T-helper 17 cell (primary cell): ENCODE measurements around the gene CABP2. TPM values are rescaled to one million over a fixed set of nuclear protein-coding genes. Genes with fewer than 3 reads are reported as not detected.

Experiments
- ATAC-seq: fragments of 150-1000 bp; cut with Tn5 transposase; 2 replicates; pipeline ENCODE4 v1.10.0; 2021; ENCODE audit warnings: mild to moderate bottlenecking, moderate library complexity
- DNase-seq, 3 donors: peaks; one replicate each; pipeline versions ENCODE4 v3.0.0 to v3.0.0-alpha.2; 2020 to 2021
- H3K9me3 ChIP-seq: one replicate; pipeline ENCODE4 v1.7.0; 2013; ENCODE audit warnings: low read length, mild to moderate bottlenecking; ENCODE audit not compliant: control insufficient read depth, poor library complexity, severe bottlenecking
- H3K27ac Mint-ChIP-seq: one replicate; pipeline ENCODE4 v1.8.0; 2022; ENCODE audit warnings: mild to moderate bottlenecking, moderate library complexity, mixed read lengths
- H3K27me3 Mint-ChIP-seq: one replicate; pipeline ENCODE4 v1.8.0; 2022; ENCODE audit warnings: mixed read lengths
- H3K36me3 Mint-ChIP-seq: one replicate; pipeline ENCODE4 v1.8.0; 2022; ENCODE audit warnings: low read depth, mixed read lengths
- H3K4me1 Mint-ChIP-seq: one replicate; pipeline ENCODE4 v1.8.0; 2022; ENCODE audit warnings: mild to moderate bottlenecking, mixed read lengths
- H3K4me3 Mint-ChIP-seq: one replicate; pipeline ENCODE4 v1.8.0; 2022; ENCODE audit warnings: mild to moderate bottlenecking, moderate library complexity, mixed read lengths
- total RNA-seq, 4 donors: library from RNA in 2 of 4; stranded (reverse) in 2 of 4; gene quantifications; one replicate each; pipeline ENCODE4 v1.2.3 and lab custom pipeline; 2022 to 2026

The CABP2 gene
- total RNA-seq, 2 donors from 2014 or later, result not detected

- ATAC-seq, result no peak
- Mint-ChIP-seq H3K27ac (no peak overlapping the region), H3K27me3 (peaks cover 9% of the 10 kb centered on the region), H3K4me3 (no peak overlapping the region), H3K4me1 (no peaks in the 10 kb centered on the region), H3K36me3 (no peaks in the 10 kb centered on the region)
- no peak for DNase-seq
- no peaks in the 10 kb centered on the region for H3K9me3 ChIP-seq
Measured at GRCh38 chr11:67530282-67530592, 7.0 kb upstream of the CABP2 start.

DNA sequence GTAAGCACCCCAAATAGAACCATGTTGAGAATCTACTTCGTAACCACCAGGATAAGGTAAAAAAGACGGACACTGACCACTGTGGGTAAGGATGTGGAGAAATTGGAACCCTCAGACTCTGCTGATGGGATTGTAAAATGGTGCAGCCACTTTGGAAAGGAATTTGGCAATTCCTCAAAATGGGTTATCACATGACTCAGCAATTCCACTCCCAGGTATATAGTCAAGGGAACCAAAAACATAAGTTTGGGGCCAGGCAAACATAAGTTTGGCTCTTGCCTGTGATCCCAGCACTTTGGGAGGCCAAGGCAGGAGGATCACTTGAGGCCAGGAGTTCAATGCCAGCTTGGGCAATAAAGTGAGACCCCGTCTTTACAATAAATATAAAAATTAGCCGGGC lies 5.1 kb upstream of the CABP2 start:
- H3K27me3 Mint-ChIP-seq, result peaks cover 9% of the 10 kb centered on the region
- ATAC-seq (no peak), DNase-seq (no peak)
- H3K4me3 Mint-ChIP-seq, result no peak overlapping the region
- H3K9me3 ChIP-seq, result no peaks in the 10 kb centered on the region
- peaks cover 2% of the 10 kb centered on the region for H3K4me1 Mint-ChIP-seq
- H3K27ac Mint-ChIP-seq, result no peak overlapping the region
- H3K36me3 Mint-ChIP-seq, result peaks cover 4% of the 10 kb centered on the region

DNA sequence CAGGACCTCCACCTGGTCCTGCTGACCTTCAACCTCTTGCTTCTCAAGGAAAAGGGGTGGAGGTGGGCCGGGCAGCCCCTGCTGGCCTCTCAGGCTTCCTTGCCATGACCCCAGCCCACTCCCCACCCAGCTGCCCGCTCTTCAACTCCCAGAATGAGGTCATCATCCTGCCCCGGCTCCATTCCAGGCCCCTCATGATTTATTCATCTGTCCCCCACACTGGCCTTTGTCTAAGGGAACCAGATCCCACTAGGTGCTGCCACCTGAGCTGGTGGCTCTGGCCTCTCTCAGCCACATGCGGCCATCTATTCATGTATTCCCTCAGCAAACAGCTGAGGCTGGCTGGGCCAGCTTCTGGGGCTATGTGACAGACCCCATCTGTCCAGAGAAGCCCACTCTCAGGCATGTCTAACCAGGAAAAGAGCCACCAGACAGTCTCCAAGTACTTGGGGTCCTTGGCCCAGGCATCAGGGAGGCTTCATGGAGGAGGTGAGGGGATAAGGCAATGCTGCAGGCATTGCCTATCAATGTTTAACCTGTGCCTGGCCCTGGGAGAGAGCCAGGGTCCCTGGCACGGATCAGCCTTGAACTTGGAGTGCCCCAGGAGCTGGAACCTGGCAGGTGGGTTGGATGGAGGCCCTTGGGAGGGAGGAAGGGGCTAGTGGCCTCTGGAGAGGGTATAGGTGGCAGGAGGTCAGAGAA lies 2.2 kb upstream of the CABP2 start:
- H3K9me3 ChIP-seq, result no peaks in the 10 kb centered on the region
- peaks cover 4% of the 10 kb centered on the region for H3K4me1 Mint-ChIP-seq
- no peak overlapping the region for H3K27ac Mint-ChIP-seq
- DNase-seq (no peak), ATAC-seq (no peak)
- H3K4me3 Mint-ChIP-seq, result no peak overlapping the region
- H3K36me3 Mint-ChIP-seq, result peaks cover 4% of the 10 kb centered on the region
- H3K27me3 Mint-ChIP-seq, result peaks cover 9% of the 10 kb centered on the region

- Mint-ChIP-seq H3K27ac (no peak overlapping the region), H3K4me1 (peaks cover 4% of the 10 kb centered on the region), H3K27me3 (peaks cover 8% of the 10 kb centered on the region), H3K4me3 (no peak overlapping the region), H3K36me3 (peaks cover 4% of the 10 kb centered on the region)
- ATAC-seq (no peak), DNase-seq (no peak)
- H3K9me3 ChIP-seq, result no peaks in the 10 kb centered on the region
Measured at GRCh38 chr11:67524480-67524808, 1.2 kb upstream of the CABP2 start.

- ATAC-seq, result no peak
- no peak overlapping the region for H3K4me3 Mint-ChIP-seq
Measured at GRCh38 chr11:67523556-67524479, 572 bp upstream of the CABP2 start.

DNA sequence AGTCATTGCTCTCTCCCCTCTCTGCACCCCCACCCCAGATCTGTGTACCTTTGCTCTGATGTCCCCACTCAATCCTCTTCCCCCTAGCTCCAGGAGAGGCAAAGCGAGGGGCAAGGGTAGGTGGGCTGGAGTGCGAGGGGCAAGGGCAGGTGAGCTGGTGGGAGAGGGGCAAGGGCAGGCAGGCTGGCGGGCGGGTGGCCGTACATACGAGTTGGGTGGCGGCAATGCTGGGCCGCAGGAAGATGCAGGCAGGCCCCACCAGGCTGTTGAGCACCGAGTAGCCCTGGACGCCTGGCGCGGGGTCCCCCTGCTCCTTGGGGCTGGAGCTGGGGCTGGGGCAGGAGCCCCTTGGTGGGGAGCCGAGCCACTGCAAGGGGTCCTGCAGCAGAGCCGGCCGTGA lies 908 bp downstream of the CABP2 start:
- peaks cover 4% of the 10 kb centered on the region for H3K36me3 Mint-ChIP-seq
- DNase-seq (no peak), ATAC-seq (no peak)
- H3K4me3 Mint-ChIP-seq, result no peak overlapping the region
- H3K27me3 Mint-ChIP-seq, result no peaks in the 10 kb centered on the region
- no peak overlapping the region for H3K27ac Mint-ChIP-seq
- H3K9me3 ChIP-seq, result no peaks in the 10 kb centered on the region
- H3K4me1 Mint-ChIP-seq, result peaks cover 4% of the 10 kb centered on the region

More at GRCh38 chr11:67523556-67524479, 572 bp upstream of the CABP2 start:
- peaks cover 4% of the 10 kb centered on the region for H3K36me3 Mint-ChIP-seq
- no peak overlapping the region for H3K27ac Mint-ChIP-seq
- H3K9me3 ChIP-seq, result no peaks in the 10 kb centered on the region
- no peak for DNase-seq
- H3K27me3 Mint-ChIP-seq, result peaks cover 2% of the 10 kb centered on the region
- peaks cover 4% of the 10 kb centered on the region for H3K4me1 Mint-ChIP-seq

DNA sequence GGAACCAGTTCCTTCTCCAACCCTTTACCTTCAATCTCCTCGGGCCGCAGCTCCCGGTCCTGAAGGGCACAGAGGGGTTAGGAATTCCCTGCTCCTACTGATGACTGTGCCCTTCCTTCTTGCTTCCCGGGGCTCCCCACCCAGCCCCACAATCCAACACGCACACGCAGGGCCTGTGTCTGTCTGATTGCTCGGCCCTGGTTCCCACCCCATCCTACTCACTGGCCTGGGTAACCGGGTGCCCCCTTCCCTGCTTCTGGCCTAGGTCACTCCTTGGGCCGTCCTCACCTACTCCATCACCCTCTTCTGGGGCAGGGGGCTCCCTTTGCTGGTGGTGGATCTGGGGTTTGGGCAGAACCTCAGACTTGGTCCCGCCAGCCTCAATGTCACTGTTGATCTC lies 1.3 kb downstream of the CABP2 start:
- H3K27ac Mint-ChIP-seq, result no peak overlapping the region
- DNase-seq (no peak), ATAC-seq (no peak)
- peaks cover 2% of the 10 kb centered on the region for H3K27me3 Mint-ChIP-seq
- no peaks in the 10 kb centered on the region for H3K9me3 ChIP-seq
- no peak overlapping the region for H3K4me3 Mint-ChIP-seq
- peaks cover 4% of the 10 kb centered on the region for H3K36me3 Mint-ChIP-seq
- peaks cover 4% of the 10 kb centered on the region for H3K4me1 Mint-ChIP-seq

- H3K4me1 Mint-ChIP-seq, result peaks cover 4% of the 10 kb centered on the region
- no peak for DNase-seq
- H3K27me3 Mint-ChIP-seq, result peaks cover 4% of the 10 kb centered on the region
- no peak overlapping the region for H3K4me3 Mint-ChIP-seq
- no peaks in the 10 kb centered on the region for H3K9me3 ChIP-seq
- no peak overlapping the region for H3K27ac Mint-ChIP-seq
- ATAC-seq, result no peak
- H3K36me3 Mint-ChIP-seq, result peaks cover 4% of the 10 kb centered on the region
Measured at GRCh38 chr11:67520856-67521824, 2.1 kb downstream of the CABP2 start.

DNA sequence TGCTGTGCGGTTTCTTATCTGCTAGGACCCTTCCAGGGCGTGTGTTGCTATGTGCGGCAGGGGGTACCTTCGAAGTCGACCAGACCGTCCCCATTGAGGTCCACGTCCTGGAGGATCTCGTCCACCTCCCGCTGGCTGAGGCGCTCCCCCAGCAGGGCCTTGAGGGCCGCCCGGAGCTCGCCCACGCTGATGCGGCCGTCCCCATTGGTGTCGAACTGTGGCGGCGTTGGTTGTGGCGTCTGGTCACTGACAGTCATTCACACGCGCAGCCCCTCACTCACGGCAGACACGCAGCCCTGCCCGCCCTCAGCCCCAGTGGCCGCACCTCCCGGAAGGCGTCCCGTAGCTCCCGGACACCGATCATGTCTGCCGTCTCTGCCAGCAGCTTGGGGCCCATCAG lies 3.5 kb downstream of the CABP2 start:
- ATAC-seq (no peak), DNase-seq (no peak)
- no peaks in the 10 kb centered on the region for H3K9me3 ChIP-seq
- Mint-ChIP-seq H3K4me1 (peaks cover 4% of the 10 kb centered on the region), H3K4me3 (no peak overlapping the region), H3K27ac (no peak overlapping the region), H3K36me3 (peaks cover 3% of the 10 kb centered on the region), H3K27me3 (peaks cover 15% of the 10 kb centered on the region)

DNA sequence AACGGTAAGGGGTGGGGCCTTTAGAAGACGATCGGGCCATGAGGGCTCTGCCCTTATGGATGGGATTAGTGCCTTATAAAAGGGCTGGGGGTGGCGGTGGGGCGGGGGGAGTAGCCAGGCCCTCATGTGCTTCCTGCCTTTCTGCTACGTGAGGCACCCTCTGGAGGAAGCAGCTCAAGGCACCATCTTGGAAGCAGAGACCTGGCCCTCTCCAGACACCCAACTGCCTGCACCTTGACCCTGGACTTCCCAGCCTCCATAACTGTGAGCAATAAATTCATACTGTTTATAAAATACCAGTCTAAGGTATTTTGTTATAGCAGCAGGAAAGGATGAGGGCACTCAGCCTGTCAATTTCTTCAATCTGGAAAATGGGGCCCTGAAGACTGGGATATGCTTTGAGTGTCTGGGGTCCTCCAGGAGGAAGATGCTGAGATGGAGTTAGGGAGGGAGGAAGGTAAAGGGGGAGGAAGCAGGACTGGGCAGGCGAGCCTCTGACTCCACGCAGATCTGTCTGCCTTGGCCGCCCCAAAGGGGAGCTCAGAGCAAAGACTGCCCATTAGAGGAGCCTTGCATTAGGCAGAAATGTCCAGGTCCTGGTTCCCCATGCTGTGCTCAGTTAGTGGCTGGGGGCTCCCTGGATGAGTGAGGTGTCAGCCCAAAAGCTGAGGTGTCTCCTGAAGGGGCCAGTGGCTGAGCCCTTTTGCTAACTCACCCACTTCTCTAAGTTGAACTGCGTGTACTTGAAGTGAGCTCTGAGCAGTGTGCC lies 5.3 kb downstream of the CABP2 start:
- Mint-ChIP-seq H3K27me3 (peaks cover 27% of the 10 kb centered on the region), H3K27ac (no peak overlapping the region), H3K36me3 (no peaks in the 10 kb centered on the region), H3K4me3 (no peak overlapping the region), H3K4me1 (peaks cover 3% of the 10 kb centered on the region)
- ATAC-seq (no peak), DNase-seq (no peak)
- no peaks in the 10 kb centered on the region for H3K9me3 ChIP-seq

GRCh38 chr11:67516806-67517205 lies 6.4 kb downstream of the CABP2 start:
- DNase-seq, result no peak
- H3K4me1 Mint-ChIP-seq, result no peaks in the 10 kb centered on the region
- H3K27ac Mint-ChIP-seq, result no peak overlapping the region
- H3K9me3 ChIP-seq, result no peaks in the 10 kb centered on the region
- H3K36me3 Mint-ChIP-seq, result no peaks in the 10 kb centered on the region
- ATAC-seq, result no peak
- H3K27me3 Mint-ChIP-seq, result peaks cover 27% of the 10 kb centered on the region
- no peak overlapping the region for H3K4me3 Mint-ChIP-seq

GRCh38 chr11:67514116-67514515 lies 9.1 kb downstream of the CABP2 start:
- no peak for ATAC-seq
- Mint-ChIP-seq H3K27me3 (peaks cover 32% of the 10 kb centered on the region), H3K4me1 (peaks cover 4% of the 10 kb centered on the region), H3K27ac (no peak overlapping the region), H3K4me3 (no peak overlapping the region), H3K36me3 (no peaks in the 10 kb centered on the region)
- no peak for DNase-seq
- no peaks in the 10 kb centered on the region for H3K9me3 ChIP-seq
